ENCODE results near the gene MINDY4.

MINDY4 gene

DNA sequence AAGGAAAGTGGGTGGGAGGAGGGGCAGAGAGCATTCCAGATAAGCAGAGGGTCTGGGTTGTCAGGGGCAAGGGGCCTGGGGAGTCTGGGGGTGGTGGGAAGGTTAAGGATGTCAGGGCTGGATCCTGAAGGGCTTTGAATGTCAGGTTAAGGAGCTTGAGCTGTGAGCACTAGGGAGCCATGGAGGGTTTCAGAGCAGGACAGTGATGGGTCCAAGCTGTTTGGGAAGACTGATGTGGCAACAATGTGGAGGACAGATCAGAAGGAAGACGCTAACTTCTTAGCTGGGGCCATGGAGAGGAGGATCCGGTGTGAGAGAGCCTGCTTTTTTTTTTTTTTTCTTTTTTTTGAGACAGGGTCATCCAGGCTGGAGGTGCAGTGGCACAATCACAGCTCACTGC lies 126.6 kb downstream of the MINDY4 start:
- Histone ChIP-seq H3K9me2 (replicated peaks; ENCODE audit: control insufficient read depth, low read length) (no peaks in the 10 kb centered on the region), H3K9me3 (ENCODE audit: control insufficient read depth, insufficient read depth, low read length) (no peaks in the 10 kb centered on the region), H4K20me1 (ENCODE audit: control insufficient read depth, insufficient read depth, low read depth, low read length) (no peaks in the 10 kb centered on the region), H3K27ac (ENCODE audit: low read depth, low read length) (no peak overlapping the region), H3F3A (ENCODE audit: control insufficient read depth, insufficient read depth) (no peaks in the 10 kb centered on the region), H3K4me3 (ENCODE audit: low read length) (no peak overlapping the region), H3K36me3 (ENCODE audit: control insufficient read depth, low read length) (no peaks in the 10 kb centered on the region), H3K4me2 (ENCODE audit: low read length) (no peak overlapping the region), H3K79me2 (ENCODE audit: control insufficient read depth, low read length) (no peaks in the 10 kb centered on the region), H3K27me3 (ENCODE audit: control insufficient read depth, low read length) (peaks cover 4% of the 10 kb centered on the region; the same call in 1 of the 2 replicates), H3K4me1 (ENCODE audit: control insufficient read depth, low read length) (no peaks in the 10 kb centered on the region)
- TF ChIP-seq EZH2phosphoT487 (IDR thresholded peaks at IDR 0.05; ENCODE audit: borderline replicate concordance, low read length) = no peak
- TF ChIP-seq, protein P1, sequence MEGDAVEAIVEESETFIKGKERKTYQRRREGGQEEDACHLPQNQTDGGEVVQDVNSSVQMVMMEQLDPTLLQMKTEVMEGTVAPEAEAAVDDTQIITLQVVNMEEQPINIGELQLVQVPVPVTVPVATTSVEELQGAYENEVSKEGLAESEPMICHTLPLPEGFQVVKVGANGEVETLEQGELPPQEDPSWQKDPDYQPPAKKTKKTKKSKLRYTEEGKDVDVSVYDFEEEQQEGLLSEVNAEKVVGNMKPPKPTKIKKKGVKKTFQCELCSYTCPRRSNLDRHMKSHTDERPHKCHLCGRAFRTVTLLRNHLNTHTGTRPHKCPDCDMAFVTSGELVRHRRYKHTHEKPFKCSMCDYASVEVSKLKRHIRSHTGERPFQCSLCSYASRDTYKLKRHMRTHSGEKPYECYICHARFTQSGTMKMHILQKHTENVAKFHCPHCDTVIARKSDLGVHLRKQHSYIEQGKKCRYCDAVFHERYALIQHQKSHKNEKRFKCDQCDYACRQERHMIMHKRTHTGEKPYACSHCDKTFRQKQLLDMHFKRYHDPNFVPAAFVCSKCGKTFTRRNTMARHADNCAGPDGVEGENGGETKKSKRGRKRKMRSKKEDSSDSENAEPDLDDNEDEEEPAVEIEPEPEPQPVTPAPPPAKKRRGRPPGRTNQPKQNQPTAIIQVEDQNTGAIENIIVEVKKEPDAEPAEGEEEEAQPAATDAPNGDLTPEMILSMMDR (IDR thresholded peaks at IDR 0.05; ENCODE audit: low read depth, low read length, poor library complexity, severe bottlenecking) = no peak

DNA sequence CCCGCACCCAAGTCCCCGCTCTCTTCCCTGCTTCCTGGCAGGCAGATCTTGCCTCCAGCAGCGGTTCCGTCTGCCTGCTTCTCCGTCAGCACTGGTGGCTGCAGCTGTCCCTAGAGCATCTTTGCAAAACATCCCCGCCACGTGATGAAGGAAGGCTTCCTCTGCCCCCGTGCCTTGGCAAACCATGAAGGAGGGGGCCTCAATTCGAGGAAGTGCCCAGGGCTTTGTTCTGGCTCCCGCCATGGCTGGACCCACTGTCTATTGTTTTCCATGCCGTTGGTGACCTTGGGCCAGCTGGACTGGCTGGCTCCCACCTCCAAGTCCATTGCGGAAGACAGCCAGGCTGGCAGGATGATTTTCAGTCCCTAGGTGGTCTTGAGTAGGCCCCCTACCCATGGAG lies 127.2 kb downstream of the MINDY4 start:
- Histone ChIP-seq H3K79me2 (ENCODE audit: control insufficient read depth, low read length) (no peaks in the 10 kb centered on the region), H3F3A (ENCODE audit: control insufficient read depth, insufficient read depth) (no peaks in the 10 kb centered on the region), H4K20me1 (ENCODE audit: control insufficient read depth, insufficient read depth, low read depth, low read length) (no peaks in the 10 kb centered on the region), H3K27me3 (ENCODE audit: control insufficient read depth, low read length) (peaks cover 4% of the 10 kb centered on the region; the same call in 1 of the 2 replicates), H3K4me1 (ENCODE audit: control insufficient read depth, low read length) (no peaks in the 10 kb centered on the region), H3K9me2 (replicated peaks; ENCODE audit: control insufficient read depth, low read length) (no peaks in the 10 kb centered on the region), H3K9me3 (ENCODE audit: control insufficient read depth, insufficient read depth, low read length) (no peaks in the 10 kb centered on the region), H3K36me3 (ENCODE audit: control insufficient read depth, low read length) (no peaks in the 10 kb centered on the region), H3K27ac (ENCODE audit: low read depth, low read length) (no peak overlapping the region), H3K4me2 (ENCODE audit: low read length) (no peak overlapping the region), H3K4me3 (ENCODE audit: low read length) (no peak overlapping the region)
- TF ChIP-seq EZH2phosphoT487 (IDR thresholded peaks at IDR 0.05; ENCODE audit: borderline replicate concordance, low read length) = no peak
- TF ChIP-seq, protein P1 (IDR thresholded peaks at IDR 0.05; ENCODE audit: low read depth, low read length, poor library complexity, severe bottlenecking) = no peak

DNA sequence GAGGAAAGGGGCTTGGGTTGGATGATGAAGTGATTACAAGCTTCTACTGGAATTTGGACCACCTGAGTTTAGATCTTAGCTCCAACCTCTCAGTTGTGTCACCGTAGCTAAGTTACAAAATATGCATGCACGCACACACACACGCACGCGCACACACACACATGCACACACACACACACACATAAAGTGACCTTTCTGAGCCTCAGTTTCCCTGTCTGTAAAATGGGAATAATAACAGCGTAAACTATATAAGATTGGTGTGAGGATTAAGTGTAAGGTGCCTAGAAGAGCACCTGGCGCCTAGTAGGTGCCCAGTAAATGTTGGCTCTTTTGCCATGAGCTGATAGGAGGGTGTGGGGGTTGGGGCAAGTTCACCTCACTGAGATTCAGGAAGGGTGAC lies 127.8 kb downstream of the MINDY4 start:
- no peaks in the 10 kb centered on the region for H3F3A ChIP-seq (ENCODE audit: control insufficient read depth, insufficient read depth)
- H3K27ac ChIP-seq (ENCODE audit: low read depth, low read length) = no peak overlapping the region
- H3K9me2 ChIP-seq (replicated peaks; ENCODE audit: control insufficient read depth, low read length) = no peaks in the 10 kb centered on the region
- H3K36me3 ChIP-seq (ENCODE audit: control insufficient read depth, low read length) = no peaks in the 10 kb centered on the region
- no peak overlapping the region for H3K4me3 ChIP-seq (ENCODE audit: low read length)
- no peaks in the 10 kb centered on the region for H4K20me1 ChIP-seq (ENCODE audit: control insufficient read depth, insufficient read depth, low read depth, low read length)
- no peak for TF ChIP-seq EZH2phosphoT487 (IDR thresholded peaks at IDR 0.05; ENCODE audit: borderline replicate concordance, low read length)
- TF ChIP-seq, protein P1 (IDR thresholded peaks at IDR 0.05; ENCODE audit: low read depth, low read length, poor library complexity, severe bottlenecking) = no peak
- H3K4me1 ChIP-seq (ENCODE audit: control insufficient read depth, low read length) = no peaks in the 10 kb centered on the region
- H3K79me2 ChIP-seq (ENCODE audit: control insufficient read depth, low read length) = no peaks in the 10 kb centered on the region
- H3K9me3 ChIP-seq (ENCODE audit: control insufficient read depth, insufficient read depth, low read length) = no peaks in the 10 kb centered on the region
- H3K27me3 ChIP-seq (ENCODE audit: control insufficient read depth, low read length) = peaks cover 4% of the 10 kb centered on the region; the same call in 1 of the 2 replicates
- no peak overlapping the region for H3K4me2 ChIP-seq (ENCODE audit: low read length)
